ENCODE results near the gene PTMA. TPM values are rescaled to one million over a fixed set of nuclear protein-coding genes. Genes with fewer than 3 reads are reported as not detected.

PTMA gene
- total and polyA plus RNA-seq, 9 of the 15 experiments (the other 6 are each of a cell fraction or from before 2014, with no cell fraction given), result 429 to 2,322 (median 1,578) TPM

GRCh38 chr2:231707927-231708772, at the start of gene PTMA (continued):
- no peak for TF ChIP-seq JUND (IDR thresholded peaks at IDR 0.05; ENCODE audit: borderline replicate concordance, low read depth, low read length)
- TF ChIP-seq JUND (tag; IDR thresholded peaks at IDR 0.05; ENCODE audit: borderline replicate concordance, low read depth, low read length), result no peak
- TF ChIP-seq MITF (IDR thresholded peaks at IDR 0.05), result no peak
- no peak for TF ChIP-seq ZNF41 (CRISPR knock-in tag; conservative IDR thresholded peaks at IDR 0.05)
- TF ChIP-seq TEAD4 (IDR thresholded peaks at IDR 0.05; ENCODE audit: low read length), result no peak
- TF ChIP-seq TEAD4 (CRISPR knock-in tag; IDR thresholded peaks at IDR 0.05; ENCODE audit: borderline replicate concordance), result no peak
- TF ChIP-seq ZC3H11A (IDR thresholded peaks at IDR 0.05; ENCODE audit: low read depth, low read length), result no peak
- TF ChIP-seq BMI1 (IDR thresholded peaks at IDR 0.05; ENCODE audit: low read length), result no peak
- TF ChIP-seq ZNF277 (CRISPR knock-in tag; IDR thresholded peaks at IDR 0.05; ENCODE audit: borderline replicate concordance), result no peak
- TF ChIP-seq MAZ (CRISPR knock-in tag; conservative IDR thresholded peaks at IDR 0.05 in 1 of 2, IDR thresholded peaks at IDR 0.05 in 1 of 2), result peak; percentile 60 to 91
- TF ChIP-seq, protein P1, sequence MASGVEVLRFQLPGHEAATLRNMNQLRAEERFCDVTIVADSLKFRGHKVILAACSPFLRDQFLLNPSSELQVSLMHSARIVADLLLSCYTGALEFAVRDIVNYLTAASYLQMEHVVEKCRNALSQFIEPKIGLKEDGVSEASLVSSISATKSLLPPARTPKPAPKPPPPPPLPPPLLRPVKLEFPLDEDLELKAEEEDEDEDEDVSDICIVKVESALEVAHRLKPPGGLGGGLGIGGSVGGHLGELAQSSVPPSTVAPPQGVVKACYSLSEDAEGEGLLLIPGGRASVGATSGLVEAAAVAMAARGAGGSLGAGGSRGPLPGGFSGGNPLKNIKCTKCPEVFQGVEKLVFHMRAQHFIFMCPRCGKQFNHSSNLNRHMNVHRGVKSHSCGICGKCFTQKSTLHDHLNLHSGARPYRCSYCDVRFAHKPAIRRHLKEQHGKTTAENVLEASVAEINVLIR (CRISPR knock-in tag; IDR thresholded peaks at IDR 0.05), result no peak
- TF ChIP-seq FOXK2 (conservative IDR thresholded peaks at IDR 0.05 in 1 of 2, IDR thresholded peaks at IDR 0.05 in 1 of 2; ENCODE audit: low read depth in 2 of 2), result 0 out of 4 replicates have a peak, but pooled peaks of 1 of the 2 experiments have one; percentile 48
- TF ChIP-seq RHOXF2B (CRISPR knock-in tag; conservative IDR thresholded peaks at IDR 0.05), result no peak
- TF ChIP-seq ZNF384 (IDR thresholded peaks at IDR 0.05; ENCODE audit: low read depth, low read length), result no peak
- TF ChIP-seq, protein P2, sequence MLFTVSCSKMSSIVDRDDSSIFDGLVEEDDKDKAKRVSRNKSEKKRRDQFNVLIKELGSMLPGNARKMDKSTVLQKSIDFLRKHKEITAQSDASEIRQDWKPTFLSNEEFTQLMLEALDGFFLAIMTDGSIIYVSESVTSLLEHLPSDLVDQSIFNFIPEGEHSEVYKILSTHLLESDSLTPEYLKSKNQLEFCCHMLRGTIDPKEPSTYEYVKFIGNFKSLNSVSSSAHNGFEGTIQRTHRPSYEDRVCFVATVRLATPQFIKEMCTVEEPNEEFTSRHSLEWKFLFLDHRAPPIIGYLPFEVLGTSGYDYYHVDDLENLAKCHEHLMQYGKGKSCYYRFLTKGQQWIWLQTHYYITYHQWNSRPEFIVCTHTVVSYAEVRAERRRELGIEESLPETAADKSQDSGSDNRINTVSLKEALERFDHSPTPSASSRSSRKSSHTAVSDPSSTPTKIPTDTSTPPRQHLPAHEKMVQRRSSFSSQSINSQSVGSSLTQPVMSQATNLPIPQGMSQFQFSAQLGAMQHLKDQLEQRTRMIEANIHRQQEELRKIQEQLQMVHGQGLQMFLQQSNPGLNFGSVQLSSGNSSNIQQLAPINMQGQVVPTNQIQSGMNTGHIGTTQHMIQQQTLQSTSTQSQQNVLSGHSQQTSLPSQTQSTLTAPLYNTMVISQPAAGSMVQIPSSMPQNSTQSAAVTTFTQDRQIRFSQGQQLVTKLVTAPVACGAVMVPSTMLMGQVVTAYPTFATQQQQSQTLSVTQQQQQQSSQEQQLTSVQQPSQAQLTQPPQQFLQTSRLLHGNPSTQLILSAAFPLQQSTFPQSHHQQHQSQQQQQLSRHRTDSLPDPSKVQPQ (CRISPR knock-in tag; IDR thresholded peaks at IDR 0.05; ENCODE audit: borderline replicate concordance), result no peak
- TF ChIP-seq GATA2 (CRISPR knock-in tag; IDR thresholded peaks at IDR 0.05), result no peak
- no peak for TF ChIP-seq ZZZ3 (IDR thresholded peaks at IDR 0.05)
- TF ChIP-seq, protein P3, sequence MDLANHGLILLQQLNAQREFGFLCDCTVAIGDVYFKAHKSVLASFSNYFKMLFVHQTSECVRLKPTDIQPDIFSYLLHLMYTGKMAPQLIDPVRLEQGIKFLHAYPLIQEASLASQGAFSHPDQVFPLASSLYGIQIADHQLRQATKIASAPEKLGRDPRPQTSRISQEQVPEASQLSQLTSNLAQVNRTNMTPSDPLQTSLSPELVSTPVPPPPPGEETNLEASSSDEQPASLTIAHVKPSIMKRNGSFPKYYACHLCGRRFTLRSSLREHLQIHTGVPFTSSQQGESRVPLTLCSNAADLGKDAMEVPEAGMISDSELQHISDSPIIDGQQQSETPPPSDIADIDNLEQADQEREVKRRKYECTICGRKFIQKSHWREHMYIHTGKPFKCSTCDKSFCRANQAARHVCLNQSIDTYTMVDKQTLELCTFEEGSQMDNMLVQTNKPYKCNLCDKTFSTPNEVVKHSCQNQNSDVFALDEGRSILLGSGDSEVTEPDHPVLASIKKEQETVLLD (IDR thresholded peaks at IDR 0.05), result no peak
- TF ChIP-seq ZNF3 (CRISPR knock-in tag; IDR thresholded peaks at IDR 0.05), result no peak

Data from K562 (cell line).